Spleen (tissue), 7 donors: ENCODE measurements around the gene KDM6A.

Source experiments
- CTCF ChIP-seq, 11 experiments: fragments of 200-600 bp in 7 of 11; fragments of 450-650 bp in 4 of 11; sonication (generic) in 4 of 11; IDR thresholded peaks in 8 of 11; conservative IDR thresholded peaks in 3 of 11; 1 replicate in 7 of 11; 2 replicates in 4 of 11; pipeline versions ENCODE4 v1.4.0 to v1.8.0; 2016 to 2021; ENCODE audit warnings: antibody characterized with exemption in 11 of 11, inconsistent platforms in 4 of 11, mild to moderate bottlenecking in 1 of 11
- POLR2A ChIP-seq, 3 donors: fragments of 450-650 bp; IDR thresholded peaks; one replicate each; pipeline ENCODE4 v1.5.1; 2017; ENCODE audit warnings: antibody characterized with exemption in 3 of 3, mild to moderate bottlenecking in 1 of 3
- POLR2AphosphoS5 ChIP-seq, 3 donors: sonication (generic); formaldehyde crosslinking; IDR thresholded peaks; one replicate each; pipeline ENCODE4 v1.5.1; 2017; ENCODE audit warnings: antibody characterized with exemption in 3 of 3
- donor health status: DM: no; HTN: no; CAD: no; lungs with moderate emphysema.
- donor health status: DM: no; HTN: no; CAD: no.
- donor health status: DM: no; HTN: no; CAD: no.

GRCh38 chrX:44881549-44881948 lies 8.6 kb downstream of the KDM6A start:
- no peak for TF ChIP-seq CTCF (IDR thresholded peaks at IDR 0.05 in 8 of 11, conservative IDR thresholded peaks at IDR 0.05 in 3 of 11)
- TF ChIP-seq POLR2A (IDR thresholded peaks at IDR 0.05): no peak
- TF ChIP-seq POLR2AphosphoS5 (IDR thresholded peaks at IDR 0.05): no peak
